COLO829 (cell line): ENCODE measurements around the gene TXNRD3.
"Not testable (repeated sequence)": the region's sequence is repeated elsewhere in the genome, so short reads cannot be mapped to it uniquely, and the experiment has no call there.

ENCODE experiments used
- DNase-seq: peaks from one replicate; pipeline ENCODE4 v3.0.0; 2012; ENCODE audit warnings: low spot score

Gene TXNRD3

GRCh38 chr3:126595479-126595878 is 59.4 kb downstream of the TXNRD3 start:
- DNase-seq = not testable (repeated sequence)

GRCh38 chr3:126591515-126591914 is 63.4 kb downstream of the TXNRD3 start:
- not testable (repeated sequence) for DNase-seq

- DNase-seq = no peak
These were observed 72.6 kb downstream of the TXNRD3 start for GRCh38 chr3:126582311-126582710.

- DNase-seq = no peak
These were observed 73.4 kb downstream of the TXNRD3 start for GRCh38 chr3:126581569-126581968.

- no peak for DNase-seq
These were observed 74.2 kb downstream of the TXNRD3 start for GRCh38 chr3:126580746-126581145.

GRCh38 chr3:126578702-126579101 is 76.2 kb downstream of the TXNRD3 start:
- DNase-seq = no peak

- DNase-seq = no peak
These were observed 77.7 kb downstream of the TXNRD3 start for GRCh38 chr3:126577261-126577660.

GRCh38 chr3:126573492-126574117 is 81.3 kb downstream of the TXNRD3 start:
- DNase-seq = peak; percentile 55

- no peak for DNase-seq
These were observed 83.8 kb downstream of the TXNRD3 start for GRCh38 chr3:126571078-126571477.

GRCh38 chr3:126570103-126570541 is 84.8 kb downstream of the TXNRD3 start:
- DNase-seq = no peak

GRCh38 chr3:126569390-126569975 is 85.4 kb downstream of the TXNRD3 start:
- no peak for DNase-seq

GRCh38 chr3:126568776-126569342 is 86.1 kb downstream of the TXNRD3 start:
- DNase-seq = no peak

GRCh38 chr3:126567696-126568438 is 87.1 kb downstream of the TXNRD3 start:
- no peak for DNase-seq

- DNase-seq = no peak
These were observed 92.1 kb downstream of the TXNRD3 start for GRCh38 chr3:126562737-126563276.

GRCh38 chr3:126558336-126559071 is 96.4 kb downstream of the TXNRD3 start, which contains the start of gene C3orf22:
TSS of gene C3orf22 (minus strand) at chr3:126558932. CDS start at chr3:126553390, 5,542 bp downstream.
- DNase-seq = no peak

- no peak for DNase-seq
These were observed 97.2 kb downstream of the TXNRD3 start for GRCh38 chr3:126557761-126558160.

- DNase-seq = no peak
These were observed 97.5 kb downstream of the TXNRD3 start for GRCh38 chr3:126557415-126557745.
